Ovary (tissue), 9 donors: ENCODE results near the gene CHIA. TPM values are rescaled to one million over a fixed set of nuclear protein-coding genes. Genes with fewer than 3 reads are reported as not detected.

Experiments used
- DNase-seq, 5 donors: peaks; one replicate each; pipeline ENCODE4 v3.0.0-alpha.2; 2019 to 2020
- H3K27ac ChIP-seq, 2 donors: fragments of 200-600 bp; one replicate each; pipeline versions ENCODE4 v1.5.1 to v1.8.0; 2019 to 2022
- H3K27me3 ChIP-seq: fragments of 200-600 bp; one replicate; pipeline ENCODE4 v1.8.0; 2022
- H3K36me3 ChIP-seq: fragments of 200-600 bp; sonication (generic); one replicate; pipeline ENCODE4 v1.5.1; 2019
- H3K4me1 ChIP-seq: one replicate; pipeline ENCODE4 v1.8.1; 2013; ENCODE audit warnings: mild to moderate bottlenecking, moderate library complexity; ENCODE audit not compliant: insufficient read depth
- H3K4me3 ChIP-seq: fragments of 200-600 bp; sonication (generic); one replicate; pipeline ENCODE4 v1.5.1; 2017
- H3K9me3 ChIP-seq, 2 donors: fragments of 200-600 bp in 1 of 2; sonication (generic) in 1 of 2; one replicate each; pipeline versions ENCODE4 v1.5.1 to v1.8.1; 2013 to 2019; ENCODE audit warnings: mild to moderate bottlenecking in 1 of 2, moderate library complexity in 1 of 2
- CTCF ChIP-seq, 3 donors: fragments of 450-650 bp in 2 of 3; fragments of 200-600 bp in 1 of 3; IDR thresholded peaks; one replicate each; pipeline versions ENCODE4 v1.5.1 to v1.8.0; 2016 to 2022; ENCODE audit warnings: antibody characterized with exemption in 3 of 3, mild to moderate bottlenecking in 1 of 3
- EP300 ChIP-seq: sonication (generic); formaldehyde crosslinking; IDR thresholded peaks from one replicate; pipeline ENCODE4 v1.6.1; 2017; ENCODE audit warnings: antibody characterized with exemption
- POLR2A ChIP-seq: fragments of 450-650 bp; IDR thresholded peaks from one replicate; pipeline ENCODE4 v1.6.1; 2017; ENCODE audit warnings: antibody characterized with exemption, mild to moderate bottlenecking, moderate library complexity
- WGBS, 3 donors: extraction: QIAGEN DNeasy Blood & Tissue Kit in 1 of 3; methylation state at CpG; one replicate each; pipeline versions ENCODE4 v1.1.5 to v1.1.7; 2013 to 2017; 5-methylcytosine and 5-hydroxymethylcytosine counted together
- intact Hi-C, 4 donors: fragments of 100-400 bp; cut with DNase I; formaldehyde crosslinking; loops; one replicate each; pipeline versions ENCODE4 v1.11.0 to v1.15.1; 2022 to 2023
- polyA plus RNA-seq, 2 donors: library from polyadenylated mRNA; stranded (reverse); fragments of 200-250 nt in 1 of 2; fragments of 350-450 nt in 1 of 2; fragmentation: Illumina TruSeq in 1 of 2; extraction: RNeasy Lipid Tissue Mini Kit (QIAGEN cat#74804) in 1 of 2; gene quantifications; one replicate each; pipeline ENCODE4 v1.2.3, GENCODE V29; 2013 to 2014
- total RNA-seq, 7 donors: library from RNA; depleted of rRNA in 2 of 7; stranded (reverse); fragments of >200 nt in 2 of 7; fragmentation: NEBNext Ultra II Directional in 3 of 7; extraction: Animal tissue kit (Norgen Biotek cat#: 25700) in 3 of 7; gene quantifications; one replicate each; pipeline versions ENCODE4 v1.1.0 to v1.2.4, GENCODE V29; 2016 to 2023
- donor health status: DM: no; HTN: no; CAD: no; lungs with moderate emphysema.
- donor health status: DM: no; HTN: no; CAD: no.
- donor health status: Bipolar disorder and iron deficiency.
- donor health status: DM: yes; HTN: yes; CAD: no.
- donor health status: DM: no; HTN: no; CAD: no.
- donor health status: DM: yes; HTN: yes; CAD: no.

The CHIA gene
- total and polyA plus RNA-seq, 9 donors, result 0.18 TPM; not detected in 8

- no peaks in the 10 kb centered on the region for H3K27me3 ChIP-seq
- intact Hi-C loops, result no loop called here
- H3K9me3 ChIP-seq, result no peaks in the 10 kb centered on the region
- TF ChIP-seq POLR2A, result no peak
- TF ChIP-seq CTCF (IDR thresholded peaks at IDR 0.05), result no peak
- no peak for TF ChIP-seq EP300
- no peak for DNase-seq
- H3K27ac ChIP-seq, result no peak overlapping the region
- H3K4me1 ChIP-seq, result no peaks in the 10 kb centered on the region
- H3K36me3 ChIP-seq, result no peaks in the 10 kb centered on the region
- WGBS, 3 donors, result 82 to 90% (median 86%) methylated on average over 9 of the region's 9 CpGs
- no peak overlapping the region for H3K4me3 ChIP-seq
These were observed 71.1 kb downstream of the CHIA start for GRCh38 chr1:111361761-111362160.

- H3K9me3 ChIP-seq, result no peaks in the 10 kb centered on the region
- 45 to 50% (median 48%) methylated on average over 4 of the region's 4 CpGs for WGBS, 3 donors
- no peaks in the 10 kb centered on the region for H3K4me1 ChIP-seq
- TF ChIP-seq POLR2A, result no peak
- TF ChIP-seq EP300, result no peak
- TF ChIP-seq CTCF (IDR thresholded peaks at IDR 0.05), result no peak
- H3K27me3 ChIP-seq, result no peaks in the 10 kb centered on the region
- intact Hi-C loops, result no loop called here
- H3K27ac ChIP-seq, result no peak overlapping the region
- no peak overlapping the region for H3K4me3 ChIP-seq
- no peaks in the 10 kb centered on the region for H3K36me3 ChIP-seq
- DNase-seq, result no peak
These were observed 74.0 kb downstream of the CHIA start for GRCh38 chr1:111364690-111365089.

GRCh38 chr1:111366256-111366655 is 75.6 kb downstream of the CHIA start:
- Histone ChIP-seq H3K4me1 (no peaks in the 10 kb centered on the region), H3K9me3 (no peaks in the 10 kb centered on the region), H3K27ac (no peak overlapping the region), H3K27me3 (no peaks in the 10 kb centered on the region), H3K4me3 (no peak overlapping the region), H3K36me3 (no peaks in the 10 kb centered on the region)
- intact Hi-C loops, result no loop called here
- no peak for TF ChIP-seq EP300
- TF ChIP-seq POLR2A, result no peak
- TF ChIP-seq CTCF (IDR thresholded peaks at IDR 0.05), result no peak
- WGBS, 3 donors, result 50 to 86% (median 64%) methylated on average over 1 of the region's 1 CpG
- DNase-seq, result no peak

- H3K4me1 ChIP-seq, result no peaks in the 10 kb centered on the region
- no peak overlapping the region for H3K27ac ChIP-seq
- no peak for DNase-seq
- H3K9me3 ChIP-seq, result no peaks in the 10 kb centered on the region
- WGBS, 3 donors, result 15 to 38% (median 21%) methylated on average over 2 of the region's 2 CpGs
- H3K4me3 ChIP-seq, result no peak overlapping the region
- intact Hi-C loops, result no loop called here
- TF ChIP-seq POLR2A (no peak), CTCF (IDR thresholded peaks at IDR 0.05) (no peak), EP300 (no peak)
- no peaks in the 10 kb centered on the region for H3K36me3 ChIP-seq
- no peaks in the 10 kb centered on the region for H3K27me3 ChIP-seq
These were observed 78.5 kb downstream of the CHIA start for GRCh38 chr1:111369177-111369576.

GRCh38 chr1:111369645-111370044 is 79.0 kb downstream of the CHIA start:
- no peak for DNase-seq
- WGBS, 3 donors, result 4 to 18% (median 5%) methylated on average over 3 of the region's 3 CpGs
- intact Hi-C loops, result no loop called here
- no peaks in the 10 kb centered on the region for H3K36me3 ChIP-seq
- H3K4me1 ChIP-seq, result no peaks in the 10 kb centered on the region
- no peak overlapping the region for H3K4me3 ChIP-seq
- TF ChIP-seq CTCF (IDR thresholded peaks at IDR 0.05) (no peak), EP300 (no peak), POLR2A (no peak)
- H3K27me3 ChIP-seq, result no peaks in the 10 kb centered on the region
- no peak overlapping the region for H3K27ac ChIP-seq
- no peaks in the 10 kb centered on the region for H3K9me3 ChIP-seq
